Liver (tissue), 9 donors: ENCODE data around the gene LRRC45. TPM values are rescaled to one million over a fixed set of nuclear protein-coding genes. Genes with fewer than 3 reads are reported as not detected.

Experiments used
- DNase-seq: peaks from one replicate; pipeline ENCODE4 v3.0.0-alpha.2; 2017; ENCODE audit warnings: low spot score
- H3K27ac ChIP-seq, 2 donors: one replicate each; pipeline ENCODE4 v1.7.0; 2013; ENCODE audit warnings: inconsistent platforms in 2 of 2, low read length in 2 of 2, control low read depth in 1 of 2, low read depth in 1 of 2, mild to moderate bottlenecking in 1 of 2
- H3K27me3 ChIP-seq, 4 donors: one replicate each; pipeline versions ENCODE4 v1.6.1 to v1.7.0; 2013; ENCODE audit warnings: low read length in 3 of 4, inconsistent platforms in 1 of 4, mild to moderate bottlenecking in 1 of 4, moderate library complexity in 1 of 4; ENCODE audit not compliant: control insufficient read depth in 4 of 4, insufficient read depth in 4 of 4
- H3K36me3 ChIP-seq, 4 donors: one replicate each; pipeline versions ENCODE4 v1.6.1 to v1.7.0; 2013; ENCODE audit warnings: low read length in 3 of 4, mild to moderate bottlenecking in 3 of 4, low read depth in 1 of 4, moderate library complexity in 1 of 4; ENCODE audit not compliant: control insufficient read depth in 4 of 4, insufficient read depth in 3 of 4
- H3K4me1 ChIP-seq, 4 donors: one replicate each; pipeline versions ENCODE4 v1.6.1 to v1.7.0; 2013; ENCODE audit warnings: low read length in 3 of 4, mild to moderate bottlenecking in 3 of 4, moderate library complexity in 1 of 4; ENCODE audit not compliant: control insufficient read depth in 4 of 4, insufficient read depth in 4 of 4
- H3K4me3 ChIP-seq, 3 donors: one replicate each; pipeline versions ENCODE4 v1.6.1 to v1.7.0; 2013; ENCODE audit warnings: low read length in 3 of 3, control low read depth in 1 of 3, low read depth in 1 of 3, mild to moderate bottlenecking in 1 of 3
- H3K9ac ChIP-seq, 2 donors: one replicate each; pipeline ENCODE4 v1.7.0; 2013; ENCODE audit warnings: low read length in 2 of 2, mild to moderate bottlenecking in 2 of 2, moderate library complexity in 2 of 2, control low read depth in 1 of 2, low read depth in 1 of 2
- H3K9me3 ChIP-seq, 4 donors: one replicate each; pipeline versions ENCODE4 v1.6.1 to v1.7.0; 2013; ENCODE audit warnings: low read length in 3 of 4; ENCODE audit not compliant: control insufficient read depth in 4 of 4
- ATF3 ChIP-seq: IDR thresholded peaks from 2 replicates; pipeline ENCODE4 v1.6.1; 2016; ENCODE audit warnings: antibody characterized with exemption
- CTCF ChIP-seq: fragments of 150-350 bp; IDR thresholded peaks from 2 replicates; pipeline ENCODE4 v1.5.1; 2017; ENCODE audit warnings: improper control_type of control experiment, low read depth, low read length; ENCODE audit not compliant: missing input control
- EGR1 ChIP-seq, 2 donors: IDR thresholded peaks; 2 replicates each; pipeline ENCODE4 v1.6.1; 2016 to 2018; ENCODE audit warnings: antibody characterized with exemption in 2 of 2, low read depth in 2 of 2
- FOXA1 ChIP-seq: IDR thresholded peaks from 2 replicates; pipeline ENCODE4 v1.6.1; 2016; ENCODE audit warnings: antibody characterized with exemption
- FOXA2 ChIP-seq: IDR thresholded peaks from 2 replicates; pipeline ENCODE4 v1.6.1; 2016; ENCODE audit warnings: antibody characterized with exemption
- GABPA ChIP-seq, 2 donors: IDR thresholded peaks in 1 of 2; conservative IDR thresholded peaks in 1 of 2; 2 replicates each; pipeline ENCODE4 v1.6.1; 2016; ENCODE audit warnings: antibody characterized with exemption in 2 of 2, mild to moderate bottlenecking in 1 of 2, moderate library complexity in 1 of 2
- HNF4G ChIP-seq: IDR thresholded peaks from 2 replicates; pipeline ENCODE4 v1.6.1; 2016; ENCODE audit warnings: antibody characterized with exemption
- JUND ChIP-seq, 2 donors: IDR thresholded peaks; 2 replicates each; pipeline ENCODE4 v1.6.1; 2016; ENCODE audit warnings: antibody characterized with exemption in 2 of 2
- MAX ChIP-seq: IDR thresholded peaks from 2 replicates; pipeline ENCODE4 v1.6.1; 2016; ENCODE audit warnings: antibody characterized with exemption
- NR2F2 ChIP-seq: IDR thresholded peaks from 2 replicates; pipeline ENCODE4 v1.6.1; 2016; ENCODE audit warnings: antibody characterized with exemption
- RAD21 ChIP-seq, 2 donors: IDR thresholded peaks; 2 replicates each; pipeline ENCODE4 v1.6.1; 2016; ENCODE audit warnings: antibody characterized with exemption in 2 of 2, mild to moderate bottlenecking in 2 of 2
- REST ChIP-seq: IDR thresholded peaks from 2 replicates; pipeline ENCODE4 v1.6.1; 2016; ENCODE audit warnings: antibody characterized with exemption, mild to moderate bottlenecking
- RXRA ChIP-seq, 2 donors: IDR thresholded peaks; 2 replicates each; pipeline ENCODE4 v1.6.1; 2017 to 2018; ENCODE audit warnings: antibody characterized with exemption in 2 of 2, mild to moderate bottlenecking in 1 of 2
- SP1 ChIP-seq: IDR thresholded peaks from 2 replicates; pipeline ENCODE4 v1.6.1; 2018; ENCODE audit warnings: antibody characterized with exemption, mild to moderate bottlenecking
- TAF1 ChIP-seq: conservative IDR thresholded peaks from 2 replicates; pipeline ENCODE4 v1.6.1; 2016; ENCODE audit warnings: antibody characterized with exemption, mild to moderate bottlenecking
- YY1 ChIP-seq: IDR thresholded peaks from 2 replicates; pipeline ENCODE4 v1.6.1; 2016; ENCODE audit warnings: antibody characterized with exemption, mild to moderate bottlenecking
- ZBTB33 ChIP-seq: IDR thresholded peaks from 2 replicates; pipeline ENCODE4 v1.6.1; 2016; ENCODE audit warnings: antibody characterized with exemption
- WGBS: extraction: QIAGEN DNeasy Blood & Tissue Kit; methylation state at CpG from one replicate; pipeline ENCODE4 v1.1.7; 2013; 5-methylcytosine and 5-hydroxymethylcytosine counted together
- polyA plus RNA-seq, 2 donors: library from polyadenylated mRNA; stranded (reverse) in 1 of 2; unstranded in 1 of 2; fragments of 200-250 nt in 1 of 2; fragments of >200 nt in 1 of 2; fragmentation: Nextera tagmentation in 1 of 2; extraction: Ambion mirVana in 1 of 2; gene quantifications; one replicate each; pipeline versions ENCODE4 v1.2.1 to v1.2.3, GENCODE V29; 2013 to 2015
- total RNA-seq, 2 donors: library from RNA; depleted of rRNA; stranded (reverse); fragments of >200 nt; gene quantifications; one replicate each; pipeline ENCODE4 v1.2.3, GENCODE V29; 2014
- donor health status: healthy.
- donor health status: healthy.
- donor health status: healthy.
- donor health status: healthy.
- donor health status: healthy.

Gene LRRC45
- total and polyA plus RNA-seq, 4 donors = 4.0 to 14.1 (median 7.0) TPM

- H3K27me3 ChIP-seq = no peaks in the 10 kb centered on the region
- H3K4me3 ChIP-seq = no peak overlapping the region
- H3K27ac ChIP-seq = no peak overlapping the region
- no peak overlapping the region for H3K9ac ChIP-seq
- no peak for DNase-seq
- no peak for TF ChIP-seq ATF3
- TF ChIP-seq REST = no peak
- TF ChIP-seq TAF1 = no peak
- TF ChIP-seq MAX = no peak
- no peak for TF ChIP-seq ZBTB33
- no peak for TF ChIP-seq FOXA1
- H3K36me3 ChIP-seq = peaks cover 24 to 37% (median 37%) of the 10 kb centered on the region in 4 donors
- H3K4me1 ChIP-seq = peaks cover 0 to 7% (median 3%) of the 10 kb centered on the region in 4 donors
- 91% methylated on average over 18 of the region's 18 CpGs for WGBS
- H3K9me3 ChIP-seq = no peaks in the 10 kb centered on the region
Observed at GRCh38 chr17:82078433-82078832, 55.3 kb downstream of the LRRC45 start.

- H3K9ac ChIP-seq = no peak overlapping the region
- no peak overlapping the region for H3K27ac ChIP-seq
- H3K36me3 ChIP-seq = peaks cover 24 to 44% (median 40%) of the 10 kb centered on the region in 4 donors
- WGBS = 92% methylated on average over 47 of the region's 47 CpGs
- H3K9me3 ChIP-seq = no peaks in the 10 kb centered on the region
- DNase-seq = no peak
- H3K27me3 ChIP-seq = no peaks in the 10 kb centered on the region
- H3K4me3 ChIP-seq = no peak overlapping the region
- peaks cover 0 to 7% (median 3%) of the 10 kb centered on the region in 4 donors for H3K4me1 ChIP-seq
- TF ChIP-seq FOXA2 (no peak), SP1 (no peak), YY1 (no peak), RAD21 (IDR thresholded peaks at IDR 0.05) (no peak), REST (no peak), HNF4G (no peak), CTCF (no peak), NR2F2 (no peak), TAF1 (no peak), FOXA1 (no peak), MAX (no peak), GABPA (IDR thresholded peaks at IDR 0.05 in 1 of 2, conservative IDR thresholded peaks at IDR 0.05 in 1 of 2) (no peak), JUND (IDR thresholded peaks at IDR 0.05) (no peak), ZBTB33 (no peak), RXRA (IDR thresholded peaks at IDR 0.05) (no peak), EGR1 (IDR thresholded peaks at IDR 0.05; ENCODE audit: low read depth in 2 of 2) (no peak)
Observed at GRCh38 chr17:82079001-82079677, 56.0 kb downstream of the LRRC45 start.
